ENCODE measurements around the gene SLC30A2.
A peak's percentile ranks its signal among the peaks of the same experiment; 100 is the strongest.

The SLC30A2 gene

DNA sequence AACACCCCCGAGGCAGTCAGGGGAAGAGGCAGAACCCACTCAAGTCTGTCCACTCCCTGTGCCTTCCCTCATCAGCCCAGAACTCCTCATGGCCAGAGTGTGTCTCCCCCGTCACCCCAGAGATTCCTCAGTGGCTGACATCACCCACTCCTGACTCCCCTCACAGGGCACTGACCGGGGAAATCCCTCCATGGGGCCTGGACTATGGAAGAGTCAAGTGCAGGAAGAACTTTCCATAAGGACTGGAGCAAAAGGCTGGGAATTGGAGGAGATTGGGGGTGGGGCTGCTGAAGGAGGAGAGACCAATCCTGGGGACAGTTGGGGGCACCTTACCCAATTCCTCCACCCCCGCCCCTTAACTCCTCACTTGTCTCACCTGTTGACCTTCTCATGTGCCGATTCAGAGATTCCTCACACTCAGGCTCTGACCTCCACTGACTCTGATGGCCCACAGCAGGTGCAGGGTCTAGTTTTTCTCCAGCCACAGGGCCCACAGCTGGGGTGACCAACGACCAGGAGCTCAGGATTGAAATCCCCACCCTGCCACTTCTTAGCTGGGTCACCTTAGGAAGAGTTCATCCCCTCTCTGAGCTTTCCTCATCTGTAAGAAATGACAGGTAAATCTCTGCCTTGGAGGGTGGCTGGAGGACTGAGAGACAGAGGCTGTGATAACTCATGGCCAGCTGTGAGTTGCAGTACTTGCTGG, 24.8 kb downstream of the SLC30A2 start:
- no peak for DNase-seq

DNA sequence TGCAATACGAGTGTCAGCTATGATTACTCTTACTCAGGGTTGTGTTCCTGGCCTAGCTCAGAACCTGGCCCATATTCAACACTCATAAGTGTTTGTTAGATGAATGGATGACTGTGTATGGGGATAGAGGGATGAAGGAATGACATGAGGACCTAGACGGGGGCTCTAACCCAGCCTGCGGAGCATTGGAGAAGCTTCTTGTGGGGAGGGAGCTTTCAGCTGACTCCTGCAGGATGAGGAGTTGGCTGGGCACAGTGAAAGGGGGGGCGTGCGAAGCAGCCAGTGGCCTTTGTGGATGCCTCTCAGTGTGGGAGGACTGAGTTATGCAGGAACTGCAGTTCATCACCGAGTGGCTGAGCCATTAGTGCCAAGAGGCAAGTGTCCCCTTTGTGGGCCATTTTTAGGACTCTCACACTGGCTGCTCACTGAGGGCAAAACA, 25.6 kb downstream of the SLC30A2 start:
- DNase-seq, result no peak

DNA sequence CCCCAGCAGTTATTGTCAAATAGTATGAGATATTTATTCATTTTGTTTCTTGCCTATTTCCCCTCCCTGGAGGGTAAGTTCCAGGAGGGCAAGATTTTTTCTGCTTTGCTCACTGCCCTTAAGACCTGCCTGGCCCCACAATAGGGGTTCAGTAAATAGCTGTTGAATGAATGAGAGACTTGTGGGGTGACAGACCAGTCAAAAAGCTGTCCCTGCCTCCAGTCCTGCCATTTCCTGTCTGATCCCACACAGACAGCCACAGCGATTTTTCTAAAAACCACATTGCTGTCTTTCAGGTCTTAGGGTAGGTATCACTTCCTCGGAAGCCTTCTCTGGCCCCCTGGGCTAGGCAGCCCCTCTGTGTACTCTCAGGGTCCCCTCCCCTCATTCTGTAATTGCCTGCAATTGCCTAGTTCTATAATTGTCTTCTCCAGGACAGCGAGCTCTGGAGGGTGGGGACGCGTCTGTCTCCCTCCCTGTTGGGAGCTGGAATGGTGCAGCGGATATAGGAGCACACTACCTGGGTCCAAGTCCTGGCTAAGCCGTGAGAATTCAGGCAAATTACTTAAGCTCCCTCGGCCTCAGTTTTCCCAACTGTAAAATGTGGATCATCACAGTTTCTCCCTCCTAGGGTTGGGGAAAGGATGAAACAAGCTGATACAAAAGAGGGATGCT, 26.1 kb downstream of the SLC30A2 start:
- DNase-seq, result no peak

DNA sequence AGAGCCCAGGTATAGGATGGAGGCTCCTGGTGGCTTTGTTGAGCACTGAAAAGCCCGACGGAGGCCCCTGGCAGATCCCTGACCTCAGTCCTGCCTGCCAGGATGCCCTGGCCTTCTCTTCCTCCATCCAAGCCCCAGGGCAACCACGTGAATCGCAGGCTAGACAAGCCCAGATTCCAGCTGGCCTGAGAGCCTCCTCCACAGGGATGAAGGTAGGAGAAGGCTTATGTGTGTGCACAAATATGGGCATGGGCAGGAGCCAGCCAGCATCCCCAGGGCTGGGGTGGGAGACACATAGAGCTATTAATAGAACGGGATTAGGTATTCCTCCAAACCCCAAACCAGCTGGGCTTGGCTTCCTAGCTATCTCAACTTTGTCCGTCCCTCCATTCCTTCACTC, 28.3 kb downstream of the SLC30A2 start:
- DNase-seq, result no peak

DNA sequence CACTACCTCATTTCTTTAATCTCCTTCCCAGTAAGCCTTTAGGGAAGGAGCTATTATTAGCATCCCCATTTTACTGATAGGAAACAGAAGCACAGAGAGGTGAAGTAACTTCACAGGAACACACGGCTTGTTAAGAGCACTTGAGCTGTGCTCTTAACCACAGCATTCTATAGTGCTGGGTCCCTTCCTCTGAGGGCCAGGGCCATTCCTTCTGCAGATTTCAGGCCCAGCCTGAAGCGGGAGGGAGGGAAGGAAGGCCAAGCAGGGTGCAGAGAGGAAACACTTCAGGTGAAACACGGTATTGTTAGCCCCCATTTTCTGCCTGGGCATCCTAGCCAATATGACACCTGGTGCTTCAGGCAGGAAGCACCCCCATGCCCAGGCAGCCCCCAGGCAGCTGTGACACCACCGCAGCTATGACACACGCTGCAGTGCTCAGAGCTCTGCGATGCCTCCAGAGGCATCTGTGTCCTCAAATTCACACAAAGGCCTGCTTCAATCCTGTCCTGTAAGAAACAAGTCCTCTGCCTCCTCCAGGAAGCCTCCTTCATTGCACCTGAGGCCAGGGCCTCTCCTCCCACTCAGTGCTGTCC, 28.9 kb downstream of the SLC30A2 start:
- DNase-seq, result peak; percentile 66

DNA sequence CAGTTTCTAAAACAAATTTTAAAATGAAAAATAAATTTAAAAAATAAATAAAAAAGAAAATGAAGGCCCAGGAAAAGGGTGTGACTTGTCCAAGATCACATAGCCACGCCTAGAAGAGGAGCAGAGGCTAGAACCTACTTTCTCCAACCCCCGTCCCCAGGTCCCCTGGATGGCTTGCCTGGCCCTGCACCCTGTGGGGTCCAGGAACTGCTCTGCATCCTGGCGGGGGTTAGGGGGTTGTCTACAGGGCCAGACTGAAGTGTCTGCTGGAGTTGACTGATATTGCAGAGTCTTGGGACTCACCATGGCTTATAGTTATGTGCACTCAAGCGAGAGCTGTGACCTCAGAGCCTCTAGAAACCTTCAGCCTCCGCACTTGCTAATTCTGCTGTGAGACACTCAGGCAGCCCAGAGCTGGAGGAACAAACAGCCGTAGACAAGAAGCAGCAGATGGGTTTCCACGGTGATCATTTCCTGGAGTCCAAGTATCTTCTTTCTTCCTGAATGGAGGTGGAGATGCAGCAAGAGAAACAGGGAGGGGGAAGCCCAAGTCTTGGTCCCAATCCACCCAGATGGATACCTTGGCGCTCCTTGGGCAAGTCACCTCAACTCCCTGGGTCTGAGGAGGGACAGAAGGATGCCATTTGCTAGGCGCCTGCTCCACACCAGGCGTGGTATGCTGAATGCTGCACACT, 29.5 kb downstream of the SLC30A2 start:
- DNase-seq, result peak; percentile 97

DNA sequence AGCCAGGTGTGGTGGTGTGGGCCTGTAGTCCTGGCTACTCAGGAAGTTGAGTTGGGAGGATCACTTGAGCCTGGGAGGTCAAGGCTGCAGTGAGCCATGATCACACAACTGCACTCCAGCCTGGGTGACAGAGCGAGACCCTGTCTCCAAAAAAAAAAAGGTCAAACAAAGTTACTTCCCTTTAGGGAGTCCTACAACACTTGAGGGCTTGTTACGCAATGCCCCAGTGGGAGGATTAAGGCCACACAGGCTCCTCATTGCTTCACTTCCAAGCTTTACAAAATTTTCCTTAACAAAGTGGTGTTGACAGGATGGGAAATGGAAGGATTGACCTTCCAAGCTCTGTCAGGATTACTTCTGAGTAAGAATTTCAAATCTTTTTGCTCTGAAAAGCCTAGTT, 30.6 kb downstream of the SLC30A2 start:
- no peak for DNase-seq

DNA sequence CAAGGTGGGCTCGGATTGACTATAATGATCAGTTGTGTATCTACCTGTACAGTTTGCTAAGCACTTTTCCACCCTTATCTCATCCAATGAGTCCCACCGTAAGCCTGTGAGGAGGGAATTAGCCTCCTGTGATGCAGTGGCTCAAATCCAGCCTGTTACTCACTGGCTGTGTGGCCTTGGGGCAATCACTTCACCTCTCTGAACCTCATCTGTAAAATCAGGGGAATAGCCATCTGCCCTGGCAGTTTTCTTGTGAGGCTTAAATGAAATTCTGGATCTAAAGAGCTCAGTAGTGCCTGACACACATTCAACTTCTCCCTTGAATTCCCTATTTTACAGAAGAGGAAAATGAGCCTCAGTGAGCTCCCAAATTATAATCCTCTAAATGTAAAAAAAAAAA, 31.7 kb downstream of the SLC30A2 start:
- no peak for DNase-seq

DNA sequence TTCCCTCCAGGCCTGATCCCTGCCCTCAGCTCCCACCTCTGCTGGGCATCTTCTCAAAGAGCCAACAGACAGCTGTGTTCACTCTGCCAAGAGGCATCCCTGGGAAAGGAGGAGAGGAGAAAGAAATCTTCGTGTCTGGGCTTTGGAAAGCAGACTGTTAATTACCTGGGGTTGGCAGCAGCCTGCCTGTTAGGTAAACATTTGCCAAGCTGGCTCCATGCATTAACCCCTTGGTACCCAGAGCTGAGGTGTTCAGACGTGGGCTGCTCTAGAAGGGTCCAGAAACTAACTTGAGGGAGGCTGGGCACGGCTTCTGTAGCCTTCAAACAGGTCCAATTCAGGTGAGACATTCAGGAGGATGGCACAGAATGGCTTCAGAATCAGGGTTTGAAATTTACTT, 33.1 kb downstream of the SLC30A2 start:
- peak; percentile 89 for DNase-seq

DNA sequence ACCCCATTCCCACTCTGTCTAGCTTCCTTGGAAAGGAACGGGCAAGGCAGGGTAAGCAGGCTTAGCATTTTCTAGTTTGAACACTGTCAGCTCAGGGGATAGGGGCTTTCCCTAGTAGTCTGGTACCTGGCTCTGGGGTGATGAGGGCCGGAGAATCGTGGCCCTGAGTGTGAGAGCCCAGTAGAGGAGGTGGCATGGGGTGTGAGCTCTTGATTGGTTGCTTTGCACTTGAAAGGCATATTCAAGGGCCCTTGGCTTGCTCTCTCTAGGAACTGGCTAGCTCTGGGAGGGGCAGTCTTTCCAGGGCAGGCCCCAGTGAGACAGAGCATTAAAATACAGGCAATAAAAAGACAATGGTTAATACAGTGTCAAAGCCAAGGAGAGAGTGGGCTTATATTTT, 35.1 kb downstream of the SLC30A2 start:
- DNase-seq, result no peak

DNA sequence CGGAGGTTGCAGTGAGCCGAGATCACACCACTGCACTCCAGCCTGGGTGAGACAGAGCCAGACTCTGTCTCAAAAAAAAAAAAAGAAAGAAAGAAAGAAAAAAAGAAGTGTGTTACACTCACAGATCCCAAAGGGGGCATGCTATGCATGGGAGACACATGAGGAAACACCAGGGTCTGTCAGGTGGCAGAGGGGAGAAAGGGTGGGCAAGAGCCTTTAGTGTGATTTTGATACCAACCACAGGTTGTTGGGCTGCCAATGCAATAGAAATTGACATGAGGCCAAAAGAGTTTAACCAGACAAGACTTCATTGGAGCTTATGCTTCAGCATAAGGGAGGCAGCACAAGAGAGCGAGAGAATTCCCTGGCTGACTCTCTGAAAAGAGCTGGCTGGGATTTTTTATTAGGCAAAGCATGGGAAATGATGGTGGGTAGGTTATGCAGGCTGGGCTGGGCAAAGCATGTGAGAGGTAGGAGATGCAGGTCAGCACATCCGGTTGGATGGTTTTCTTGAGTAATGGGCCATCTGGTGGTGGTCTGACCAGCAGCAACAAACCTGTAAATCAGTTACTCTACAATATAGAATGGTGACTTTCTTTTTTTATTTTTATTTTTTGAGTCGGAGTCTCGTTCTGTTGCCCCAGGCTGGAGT, 36.0 kb downstream of the SLC30A2 start:
- peak; percentile 32 for DNase-seq

DNA sequence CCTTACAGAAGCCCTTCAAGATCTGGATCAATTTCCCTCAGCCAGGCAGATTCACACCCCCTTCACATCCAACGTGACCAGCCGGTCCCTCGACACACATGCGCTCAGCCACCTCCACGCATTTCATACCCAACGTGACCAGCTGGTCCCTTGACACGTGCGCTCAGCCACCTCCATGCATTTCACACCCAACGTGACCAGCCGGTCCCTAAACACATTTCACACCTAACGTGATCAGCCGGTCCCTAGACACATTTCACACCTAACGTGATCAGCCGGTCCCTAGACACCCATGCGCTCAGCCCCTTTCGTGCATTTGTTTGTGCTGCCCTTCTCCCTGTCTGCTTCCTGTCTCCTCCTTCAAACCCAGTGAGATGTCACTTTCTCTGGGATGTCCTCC, 39.2 kb downstream of the SLC30A2 start:
- no peak for DNase-seq

DNA sequence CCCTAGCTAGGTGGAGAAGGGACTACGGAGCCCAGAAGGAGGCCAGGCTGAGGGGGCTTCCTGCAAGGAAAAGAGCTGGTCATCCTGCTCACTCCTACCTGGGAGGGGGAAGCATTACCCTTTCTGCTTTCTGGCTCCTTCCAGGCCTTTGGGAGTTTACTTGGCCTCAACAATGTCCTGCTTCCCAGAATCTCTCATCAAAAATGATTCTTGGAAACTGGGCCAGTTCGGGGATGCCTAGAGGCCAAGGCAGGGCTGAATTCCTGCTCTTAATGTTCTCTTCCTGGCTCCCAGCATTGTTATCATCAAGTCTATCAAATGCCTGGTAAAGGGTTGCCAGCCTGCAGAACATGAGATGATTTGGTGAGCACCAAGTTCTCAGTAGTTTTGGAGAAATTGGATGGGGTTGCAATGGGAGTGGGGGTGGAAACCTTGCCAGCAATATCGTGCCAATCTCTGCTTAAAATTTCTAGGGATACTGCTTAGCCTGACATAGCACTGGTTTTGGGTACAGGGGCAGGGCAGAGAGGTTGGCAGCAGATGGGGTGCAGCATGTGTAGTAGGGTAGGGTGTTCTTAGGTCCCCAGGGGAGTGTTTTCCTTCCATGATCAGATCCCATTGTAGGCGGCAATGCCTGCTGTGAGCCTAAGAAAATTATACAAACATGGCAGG, 40.3 kb downstream of the SLC30A2 start:
- no peak for DNase-seq

DNA sequence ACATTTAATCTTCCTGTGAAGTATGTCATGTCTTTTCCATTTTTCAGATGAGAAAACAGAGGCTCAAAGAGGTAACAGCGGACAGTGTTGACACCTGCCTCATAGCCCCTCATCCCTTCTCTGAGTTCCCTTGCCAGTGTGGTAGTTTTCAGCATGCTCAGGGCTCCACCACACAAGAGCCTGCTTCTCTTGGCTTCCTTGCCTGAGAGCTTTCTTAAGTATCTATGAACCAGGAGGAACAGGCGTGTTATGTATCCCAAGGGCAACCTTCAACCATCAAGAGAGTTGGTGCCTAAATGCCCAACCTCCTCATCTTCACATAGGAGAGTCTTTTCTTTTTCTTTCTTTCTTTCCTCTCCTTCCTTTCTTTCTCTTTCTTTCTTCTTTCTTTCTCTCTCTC, 42.2 kb downstream of the SLC30A2 start:
- no peak for DNase-seq

DNA sequence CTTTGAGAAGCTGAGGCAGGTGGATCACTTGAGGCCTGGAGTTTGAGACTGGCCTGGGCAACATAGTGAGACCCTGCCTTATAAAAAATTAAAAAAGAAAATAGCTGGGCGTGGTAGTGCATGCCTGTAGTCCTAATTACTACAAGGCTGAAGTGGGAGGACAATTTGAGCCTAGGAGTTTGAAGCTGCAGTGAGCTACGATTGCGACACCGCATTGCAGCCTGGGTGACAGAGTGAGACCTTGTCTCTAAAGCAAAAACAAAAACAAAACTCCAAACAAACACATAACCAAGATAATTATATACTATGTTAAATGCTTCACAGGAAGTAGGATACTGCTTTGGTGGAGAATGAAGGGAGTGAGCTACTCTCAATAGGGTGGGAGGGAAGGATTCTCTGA, 42.7 kb downstream of the SLC30A2 start:
- DNase-seq, result no peak

DNA sequence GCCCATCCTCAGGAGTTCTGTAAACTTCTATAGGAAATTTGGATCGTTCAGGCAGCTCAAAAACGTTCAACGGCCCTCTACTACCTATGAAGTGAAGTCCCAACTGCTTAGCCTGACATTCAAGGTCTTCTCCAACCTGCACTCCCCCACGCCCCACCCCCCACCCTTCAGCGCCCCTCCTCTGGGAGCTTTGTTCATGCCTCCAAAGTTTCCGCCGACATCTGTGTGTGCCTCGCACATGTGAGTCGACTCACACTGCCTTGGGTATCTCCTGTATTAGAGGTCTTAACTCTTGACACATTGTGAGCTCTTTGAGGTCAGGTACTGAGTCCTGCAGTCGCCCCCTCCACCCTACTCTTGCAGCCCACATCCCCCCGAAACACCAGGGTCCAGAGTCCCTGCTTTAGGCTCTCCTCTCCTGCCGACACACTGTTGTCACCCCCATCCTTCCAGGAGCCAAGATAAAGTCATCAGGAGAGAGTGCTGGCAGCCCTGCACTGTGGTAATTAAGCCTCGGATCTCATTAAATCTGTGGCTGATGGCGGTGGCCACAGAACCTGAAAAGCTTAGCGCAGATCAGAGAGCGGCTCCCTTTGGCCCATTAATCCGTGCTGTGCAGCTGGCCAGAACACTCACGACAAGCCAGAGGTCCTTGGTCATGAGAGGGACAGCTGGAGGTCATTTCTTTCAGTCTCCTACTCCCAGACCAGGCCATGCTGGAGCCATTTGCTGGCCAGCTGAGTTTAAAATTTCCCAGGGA, 46.7 kb downstream of the SLC30A2 start:
- no peak for DNase-seq

DNA sequence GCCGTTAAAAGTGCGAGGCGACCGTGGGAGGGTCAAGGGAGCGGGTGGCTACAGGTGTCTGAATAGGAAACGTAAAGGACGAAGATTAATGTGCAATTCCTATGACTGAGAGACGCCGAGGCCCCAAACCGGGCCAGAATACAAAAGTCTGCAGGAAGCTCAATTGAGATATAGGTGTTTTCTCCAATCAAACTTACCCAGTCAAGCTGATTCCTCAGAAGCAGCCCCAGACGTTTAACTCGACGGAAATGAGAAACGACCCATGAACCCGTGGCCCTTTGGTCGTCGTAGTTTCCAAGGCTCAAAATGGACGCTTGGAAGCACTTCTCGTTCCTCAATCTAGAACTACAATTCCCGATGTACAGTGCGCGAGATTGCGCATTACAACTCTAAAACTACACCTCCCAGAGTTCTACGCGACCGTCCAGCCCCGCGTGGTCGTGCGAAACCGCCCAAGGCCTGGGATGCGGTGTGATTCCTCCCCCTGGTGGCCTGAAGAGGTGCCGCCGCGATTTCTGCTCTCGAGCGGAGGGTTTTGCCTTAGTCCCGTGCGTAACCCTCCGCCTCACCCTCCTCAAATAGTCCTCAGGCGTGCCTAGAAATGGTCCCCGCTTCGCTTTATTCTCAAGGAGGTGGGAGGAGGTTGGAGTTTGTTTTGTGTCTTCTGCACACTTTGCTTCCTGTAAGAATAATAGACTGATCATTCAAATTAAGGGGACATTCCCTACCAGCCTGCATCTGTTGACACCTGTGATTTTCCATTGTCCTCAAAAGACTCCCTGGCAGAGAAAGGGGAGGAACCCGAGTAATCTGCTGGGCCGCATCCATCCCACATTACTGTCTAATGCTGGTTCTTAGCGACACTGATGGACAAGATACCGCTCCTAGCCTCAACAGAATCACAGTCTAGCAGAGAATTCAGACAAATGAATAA, 47.8 kb downstream of the SLC30A2 start, which contains the start of gene PAFAH2:
PAFAH2 (minus strand) TSS at position 236 of the 934 bp plus-strand sequence. CDS start 7,247 bp downstream, outside the sequence.
- DNase-seq, result peak; percentile 99

DNA sequence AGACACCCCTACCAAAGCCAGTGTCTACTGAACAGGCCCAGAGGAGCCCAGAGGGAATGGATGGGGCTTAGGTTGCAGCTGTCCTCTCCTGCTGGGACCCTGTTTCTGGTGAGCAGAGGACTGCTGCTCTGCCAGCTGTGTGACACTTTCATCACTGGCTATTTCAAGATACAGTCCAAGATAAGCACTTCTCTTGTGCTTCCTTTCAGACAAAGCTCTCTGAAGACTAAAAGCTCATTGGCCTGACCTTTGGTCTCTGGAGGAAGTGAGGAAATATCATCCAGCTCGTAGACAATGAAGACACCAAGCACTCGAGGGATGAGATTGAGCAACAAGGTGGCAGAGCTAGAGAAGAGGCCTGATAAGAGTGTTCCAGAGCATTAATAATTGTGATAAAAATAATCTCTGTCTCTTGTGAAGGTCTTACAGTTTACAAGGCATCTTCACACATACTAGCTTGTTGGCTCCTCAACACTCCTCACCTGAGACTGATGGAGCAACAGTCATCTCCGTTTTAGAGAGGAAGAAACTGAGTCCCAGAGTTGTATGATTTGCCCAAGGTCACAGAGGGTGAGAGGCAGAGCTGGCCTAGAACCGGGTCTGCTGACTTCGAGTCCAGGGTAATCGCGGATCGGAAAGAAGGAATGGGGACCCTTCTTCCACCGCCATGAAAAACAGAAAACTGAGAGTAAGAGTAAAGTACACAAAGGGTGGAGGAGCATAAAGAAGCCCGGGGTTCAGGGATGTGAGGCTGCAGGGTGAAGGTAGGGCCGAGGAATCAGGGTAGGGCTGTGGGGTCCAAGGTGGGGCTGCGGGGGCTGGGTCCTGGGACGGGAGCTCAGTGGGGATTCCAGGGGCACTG, 48.7 kb downstream of the SLC30A2 start:
- peak; percentile 21 for DNase-seq

DNA sequence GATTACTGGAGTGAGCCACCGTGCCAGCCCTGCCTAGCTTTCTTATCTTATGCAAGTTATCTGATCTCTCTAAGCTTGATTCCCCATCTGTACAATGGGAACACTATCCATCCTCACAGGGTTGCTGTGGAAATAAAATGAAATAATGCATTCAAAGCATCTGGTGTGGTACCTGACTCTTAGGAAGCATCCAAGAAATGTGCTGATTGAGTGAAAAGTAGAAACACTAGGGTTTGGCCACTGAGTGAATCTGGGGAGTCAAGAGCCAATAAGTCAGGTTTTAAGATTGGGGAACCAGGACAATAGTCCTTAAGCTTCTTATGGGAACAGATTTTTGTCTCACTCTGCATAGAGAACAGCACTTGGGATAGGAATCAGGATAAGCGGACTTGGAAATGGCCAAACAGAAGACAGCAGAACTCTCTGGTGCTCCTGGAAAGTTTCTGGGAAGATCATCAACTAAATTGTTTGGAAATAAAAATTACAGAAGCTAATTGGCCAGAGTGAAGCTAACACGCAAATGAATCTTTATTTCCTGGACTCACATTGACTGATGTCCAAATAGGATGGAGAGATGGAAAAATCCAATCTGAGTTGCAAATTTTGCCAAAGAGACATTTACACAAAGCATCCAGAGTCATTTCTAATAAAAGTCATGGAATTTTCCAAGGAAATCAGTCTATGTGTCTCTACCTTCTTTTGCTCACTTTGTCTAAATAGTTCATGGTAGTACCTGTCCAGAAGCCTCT, 51.3 kb downstream of the SLC30A2 start:
- no peak for DNase-seq
